Measurements from ENCODE around the gene MRPS18A.
A peak's percentile ranks its signal among the peaks of the same experiment; 100 is the strongest.

The MRPS18A gene

DNA sequence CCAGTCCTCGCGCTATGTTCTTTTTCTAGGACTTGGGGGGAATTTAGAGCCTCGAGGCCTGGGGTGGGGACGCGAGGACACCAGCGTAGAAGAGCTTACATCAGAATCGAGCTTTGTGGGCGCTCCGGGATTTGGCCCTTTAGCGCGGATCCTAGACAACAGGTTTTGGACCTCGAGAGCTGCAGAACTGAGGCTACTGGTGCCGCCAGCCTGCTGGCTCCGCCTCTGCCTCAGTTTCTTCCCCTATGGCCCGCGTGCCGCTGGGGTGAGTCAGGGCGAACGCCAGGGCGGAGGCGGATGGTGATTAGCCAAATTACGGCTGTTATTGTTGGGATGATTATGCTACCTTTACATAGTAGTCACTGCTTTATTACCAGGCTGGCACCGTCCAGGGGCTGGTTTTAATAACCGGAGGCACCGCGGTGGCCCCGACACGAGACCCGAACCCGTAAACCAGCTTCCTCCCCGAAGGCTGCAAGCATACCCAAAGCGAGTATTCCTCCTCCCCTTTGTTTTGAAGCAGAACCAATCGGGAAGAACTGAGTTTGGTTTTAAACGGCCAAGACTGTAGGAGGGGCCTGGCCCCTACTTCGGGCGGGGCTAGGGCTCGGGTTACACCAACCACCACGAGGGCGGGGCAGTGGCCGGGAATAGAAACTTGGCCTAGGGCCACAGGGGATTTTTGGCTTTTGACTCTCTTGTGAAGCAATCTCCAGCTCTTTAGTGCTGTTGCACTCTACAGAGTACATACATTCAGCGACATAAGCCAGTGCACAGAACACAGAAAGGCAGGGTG lies 57.9 kb downstream of the MRPS18A start:
- Histone ChIP-seq H3K9ac (ENCODE audit: low read depth, low read length, poor library complexity, severe bottlenecking) (peak overlapping the region; percentile 100), H3K4me2 (ENCODE audit: low read depth, low read length, poor library complexity, severe bottlenecking) (peak overlapping the region; percentile 87), H3K9me2 (replicated peaks; ENCODE audit: low read depth, low read length) (no peaks in the 10 kb centered on the region), H3F3A (ENCODE audit: low read depth) (no peaks in the 10 kb centered on the region), H3K36me3 (ENCODE audit: insufficient read depth, low read length) (peaks cover 14% of the 10 kb centered on the region; the same call in 1 of the 2 replicates), H2AFZ (ENCODE audit: low read length) (peak overlapping the region; percentile 87), H4K20me1 (ENCODE audit: insufficient read depth, low read length, poor library complexity, severe bottlenecking) (peaks cover 10% of the 10 kb centered on the region), H3K4me3 (ENCODE audit: low read length, poor library complexity, severe bottlenecking) (peak overlapping the region; percentile 87), H3K9me3 (ENCODE audit: insufficient read depth, low read depth, low read length) (no peaks in the 10 kb centered on the region), H3K4me1 (ENCODE audit: insufficient read depth, low read length, poor library complexity, severe bottlenecking) (peaks cover 27% of the 10 kb centered on the region), H3K27me3 (ENCODE audit: insufficient read depth, low read length, poor library complexity, severe bottlenecking) (no peaks in the 10 kb centered on the region), H3K79me2 (ENCODE audit: insufficient read depth, low read length) (peaks cover 36% of the 10 kb centered on the region)
- TF ChIP-seq, protein P1, sequence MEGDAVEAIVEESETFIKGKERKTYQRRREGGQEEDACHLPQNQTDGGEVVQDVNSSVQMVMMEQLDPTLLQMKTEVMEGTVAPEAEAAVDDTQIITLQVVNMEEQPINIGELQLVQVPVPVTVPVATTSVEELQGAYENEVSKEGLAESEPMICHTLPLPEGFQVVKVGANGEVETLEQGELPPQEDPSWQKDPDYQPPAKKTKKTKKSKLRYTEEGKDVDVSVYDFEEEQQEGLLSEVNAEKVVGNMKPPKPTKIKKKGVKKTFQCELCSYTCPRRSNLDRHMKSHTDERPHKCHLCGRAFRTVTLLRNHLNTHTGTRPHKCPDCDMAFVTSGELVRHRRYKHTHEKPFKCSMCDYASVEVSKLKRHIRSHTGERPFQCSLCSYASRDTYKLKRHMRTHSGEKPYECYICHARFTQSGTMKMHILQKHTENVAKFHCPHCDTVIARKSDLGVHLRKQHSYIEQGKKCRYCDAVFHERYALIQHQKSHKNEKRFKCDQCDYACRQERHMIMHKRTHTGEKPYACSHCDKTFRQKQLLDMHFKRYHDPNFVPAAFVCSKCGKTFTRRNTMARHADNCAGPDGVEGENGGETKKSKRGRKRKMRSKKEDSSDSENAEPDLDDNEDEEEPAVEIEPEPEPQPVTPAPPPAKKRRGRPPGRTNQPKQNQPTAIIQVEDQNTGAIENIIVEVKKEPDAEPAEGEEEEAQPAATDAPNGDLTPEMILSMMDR (conservative IDR thresholded peaks at IDR 0.05; ENCODE audit: low read length), result no peak
- no peak for TF ChIP-seq EZH2phosphoT487 (IDR thresholded peaks at IDR 0.05; ENCODE audit: borderline replicate concordance)

DNA sequence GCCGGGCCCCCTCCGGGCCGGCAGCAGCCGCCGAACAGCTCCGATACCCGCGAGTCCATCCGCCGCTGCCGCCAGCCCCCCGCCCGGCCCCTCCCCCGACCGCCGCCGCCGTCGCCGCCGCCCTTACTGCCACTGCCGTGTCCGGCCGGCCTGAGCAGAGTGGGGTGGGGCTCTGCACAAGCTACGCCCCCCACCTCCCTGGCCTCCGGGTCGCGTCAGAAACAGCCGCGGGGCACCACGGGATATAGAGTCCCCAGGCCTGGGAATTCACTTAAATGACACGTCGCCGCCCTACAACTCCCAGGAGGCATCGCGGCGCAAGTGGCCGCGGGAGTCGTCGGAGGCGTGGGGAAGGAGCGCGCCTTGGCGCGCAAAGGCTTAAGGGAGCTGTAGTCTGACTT lies 58.5 kb downstream of the MRPS18A start, which contains the start of gene GTPBP2:
Gene GTPBP2, minus strand, starts transcription at position 161 of the 401 bp plus-strand sequence. Its CDS starts 102 bp downstream, at position 59.
- Histone ChIP-seq H4K20me1 (ENCODE audit: insufficient read depth, low read length, poor library complexity, severe bottlenecking) (peaks cover 10% of the 10 kb centered on the region), H3K4me1 (ENCODE audit: insufficient read depth, low read length, poor library complexity, severe bottlenecking) (peaks cover 27% of the 10 kb centered on the region), H3K36me3 (ENCODE audit: insufficient read depth, low read length) (peaks cover 19% of the 10 kb centered on the region; the same call in 1 of the 2 replicates), H3K9ac (ENCODE audit: low read depth, low read length, poor library complexity, severe bottlenecking) (peak within 1 kb of the TSS; percentile 100), H3K9me2 (replicated peaks; ENCODE audit: low read depth, low read length) (no peaks in the 10 kb centered on the region), H3K4me2 (ENCODE audit: low read depth, low read length, poor library complexity, severe bottlenecking) (peak within 1 kb of the TSS; percentile 87), H3K9me3 (ENCODE audit: insufficient read depth, low read depth, low read length) (no peaks in the 10 kb centered on the region), H3K79me2 (ENCODE audit: insufficient read depth, low read length) (peaks cover 36% of the 10 kb centered on the region), H2AFZ (ENCODE audit: low read length) (peak within 1 kb of the TSS; percentile 87), H3K4me3 (ENCODE audit: low read length, poor library complexity, severe bottlenecking) (peak within 1 kb of the TSS; percentile 87), H3K27me3 (ENCODE audit: insufficient read depth, low read length, poor library complexity, severe bottlenecking) (no peaks in the 10 kb centered on the region), H3F3A (ENCODE audit: low read depth) (no peaks in the 10 kb centered on the region)
- TF ChIP-seq EZH2phosphoT487 (IDR thresholded peaks at IDR 0.05; ENCODE audit: borderline replicate concordance), result no peak

DNA sequence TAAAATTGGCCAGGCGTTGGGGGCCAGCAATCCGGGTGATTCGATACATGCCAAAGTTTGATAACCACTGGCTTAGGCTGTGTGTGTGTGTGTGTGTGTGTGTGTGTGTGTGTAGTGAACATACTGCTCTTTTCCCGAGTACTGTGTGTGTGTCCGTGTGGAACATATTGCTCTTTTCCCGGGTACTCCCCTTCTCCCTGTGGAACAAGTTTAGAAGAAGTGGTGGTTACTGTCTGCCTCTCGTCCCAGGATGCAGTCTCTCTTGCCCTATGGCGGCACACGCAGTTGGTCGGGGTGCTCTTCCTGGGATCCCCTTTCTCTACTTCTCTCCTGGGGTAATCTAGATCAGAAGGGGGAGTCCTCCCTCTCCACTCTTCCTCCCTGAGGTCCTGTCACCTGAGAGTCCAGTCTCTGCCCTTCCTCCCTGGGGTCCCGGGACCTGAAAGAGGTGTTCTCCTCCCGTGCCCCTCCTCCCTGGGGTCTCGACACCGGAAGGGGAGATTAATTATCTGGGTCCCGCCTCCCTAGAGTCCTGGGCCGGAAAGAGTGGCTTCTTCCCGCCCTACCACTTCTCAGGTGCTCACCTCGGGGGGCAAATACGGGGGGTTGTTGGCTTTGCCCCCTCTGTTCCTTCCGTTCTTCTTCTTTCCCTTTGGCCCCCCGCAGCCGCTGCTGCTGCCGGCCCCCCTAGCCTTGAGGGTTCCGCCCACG lies 59.0 kb downstream of the MRPS18A start:
- Histone ChIP-seq H3K9me3 (ENCODE audit: insufficient read depth, low read depth, low read length) (no peaks in the 10 kb centered on the region), H3K4me2 (ENCODE audit: low read depth, low read length, poor library complexity, severe bottlenecking) (peak overlapping the region; percentile 77), H3K27me3 (ENCODE audit: insufficient read depth, low read length, poor library complexity, severe bottlenecking) (no peaks in the 10 kb centered on the region), H3K9ac (ENCODE audit: low read depth, low read length, poor library complexity, severe bottlenecking) (peak overlapping the region; percentile 81), H4K20me1 (ENCODE audit: insufficient read depth, low read length, poor library complexity, severe bottlenecking) (peaks cover 10% of the 10 kb centered on the region), H3F3A (ENCODE audit: low read depth) (no peaks in the 10 kb centered on the region), H3K4me1 (ENCODE audit: insufficient read depth, low read length, poor library complexity, severe bottlenecking) (peaks cover 27% of the 10 kb centered on the region), H2AFZ (ENCODE audit: low read length) (peak overlapping the region; percentile 69), H3K4me3 (ENCODE audit: low read length, poor library complexity, severe bottlenecking) (peak overlapping the region; percentile 86), H3K79me2 (ENCODE audit: insufficient read depth, low read length) (peaks cover 36% of the 10 kb centered on the region), H3K9me2 (replicated peaks; ENCODE audit: low read depth, low read length) (no peaks in the 10 kb centered on the region), H3K36me3 (ENCODE audit: insufficient read depth, low read length) (peaks cover 24% of the 10 kb centered on the region; the same call in 1 of the 2 replicates)
- TF ChIP-seq EZH2phosphoT487 (IDR thresholded peaks at IDR 0.05; ENCODE audit: borderline replicate concordance), result no peak

All from Loucy (cell line).